Esophagus muscularis mucosa (tissue), 4 donors: ENCODE data around the gene IL10. TPM values are rescaled to one million over a fixed set of nuclear protein-coding genes. Genes with fewer than 3 reads are reported as not detected.

Experiments used
- DNase-seq: peaks from one replicate; pipeline ENCODE4 v3.0.0-alpha.2; 2017; ENCODE audit errors: extremely low spot score
- H3K27ac ChIP-seq, 4 donors: fragments of 200-600 bp; sonication (generic); replicated peaks in 1 of 4; 1 replicate in 3 of 4; 2 replicates in 1 of 4; pipeline ENCODE4 v1.5.1; 2016 to 2019; ENCODE audit warnings: mild to moderate bottlenecking in 1 of 4
- H3K27me3 ChIP-seq, 4 donors: fragments of 200-600 bp; sonication (generic); one replicate each; pipeline versions ENCODE4 v1.5.1 to v1.6.0; 2016 to 2019
- H3K36me3 ChIP-seq, 4 donors: fragments of 200-600 bp; sonication (generic); one replicate each; pipeline ENCODE4 v1.5.1; 2016 to 2019
- H3K4me1 ChIP-seq, 4 donors: fragments of 200-600 bp; sonication (generic); one replicate each; pipeline ENCODE4 v1.5.1; 2016 to 2019
- H3K4me3 ChIP-seq, 4 donors: fragments of 200-600 bp; sonication (generic); 1 replicate in 2 of 4; 2 replicates in 2 of 4; pipeline ENCODE4 v1.5.1; 2016 to 2019; ENCODE audit warnings: mild to moderate bottlenecking in 4 of 4, moderate library complexity in 1 of 4
- H3K9me3 ChIP-seq, 4 donors: fragments of 200-600 bp; sonication (generic); 1 replicate in 3 of 4; 2 replicates in 1 of 4; pipeline ENCODE4 v1.5.1; 2016 to 2019
- EP300 ChIP-seq: sonication (generic); formaldehyde crosslinking; IDR thresholded peaks from one replicate; pipeline ENCODE4 v1.6.1; 2017; ENCODE audit warnings: antibody characterized with exemption
- POLR2A ChIP-seq: fragments of 450-650 bp; IDR thresholded peaks from one replicate; pipeline ENCODE4 v1.6.1; 2017; ENCODE audit warnings: antibody characterized with exemption, moderate library complexity, mild to moderate bottlenecking, low read depth
- POLR2AphosphoS5 ChIP-seq, 2 donors: sonication (generic); formaldehyde crosslinking; IDR thresholded peaks; one replicate each; pipeline ENCODE4 v1.6.1; 2017; ENCODE audit warnings: antibody characterized with exemption in 2 of 2
- WGBS: methylation state at CpG from one replicate; pipeline ENCODE4 v1.1.5; 2018; 5-methylcytosine and 5-hydroxymethylcytosine counted together
- intact Hi-C: fragments of 100-400 bp; cut with DNase I; formaldehyde crosslinking; loops from one replicate; pipeline ENCODE4 v1.15.1; 2023
- total RNA-seq, 4 donors: library from RNA; depleted of rRNA; stranded (reverse); fragments of >200 nt; gene quantifications; one replicate each; pipeline versions ENCODE4 v1.1.0 to v1.2.1, GENCODE V29; 2016
- TF ChIP-seq, protein P1 (sequence below), 3 experiments: fragments of 200-600 bp in 2 of 3; fragments of 450-650 bp in 1 of 3; sonication (generic) in 2 of 3; IDR thresholded peaks; one replicate each; pipeline ENCODE4 v1.5.1; 2017 to 2019; ENCODE audit warnings: antibody characterized with exemption in 3 of 3, mild to moderate bottlenecking in 2 of 3, moderate library complexity in 1 of 3

IL10 gene
- total RNA-seq, 4 donors from 2014 or later = 0.83 to 5.1 (median 3.5) TPM

- Histone ChIP-seq H3K27ac (no peak overlapping the region), H3K9me3 (no peaks in the 10 kb centered on the region), H3K4me3 (no peak overlapping the region), H3K36me3 (no peaks in the 10 kb centered on the region), H3K4me1 (no peaks in the 10 kb centered on the region), H3K27me3 (peaks cover 0 to 9% (median 0%) of the 10 kb centered on the region in 4 donors)
- no peak for DNase-seq
- no peak for TF ChIP-seq POLR2A
- TF ChIP-seq, protein P1, sequence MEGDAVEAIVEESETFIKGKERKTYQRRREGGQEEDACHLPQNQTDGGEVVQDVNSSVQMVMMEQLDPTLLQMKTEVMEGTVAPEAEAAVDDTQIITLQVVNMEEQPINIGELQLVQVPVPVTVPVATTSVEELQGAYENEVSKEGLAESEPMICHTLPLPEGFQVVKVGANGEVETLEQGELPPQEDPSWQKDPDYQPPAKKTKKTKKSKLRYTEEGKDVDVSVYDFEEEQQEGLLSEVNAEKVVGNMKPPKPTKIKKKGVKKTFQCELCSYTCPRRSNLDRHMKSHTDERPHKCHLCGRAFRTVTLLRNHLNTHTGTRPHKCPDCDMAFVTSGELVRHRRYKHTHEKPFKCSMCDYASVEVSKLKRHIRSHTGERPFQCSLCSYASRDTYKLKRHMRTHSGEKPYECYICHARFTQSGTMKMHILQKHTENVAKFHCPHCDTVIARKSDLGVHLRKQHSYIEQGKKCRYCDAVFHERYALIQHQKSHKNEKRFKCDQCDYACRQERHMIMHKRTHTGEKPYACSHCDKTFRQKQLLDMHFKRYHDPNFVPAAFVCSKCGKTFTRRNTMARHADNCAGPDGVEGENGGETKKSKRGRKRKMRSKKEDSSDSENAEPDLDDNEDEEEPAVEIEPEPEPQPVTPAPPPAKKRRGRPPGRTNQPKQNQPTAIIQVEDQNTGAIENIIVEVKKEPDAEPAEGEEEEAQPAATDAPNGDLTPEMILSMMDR (IDR thresholded peaks at IDR 0.05) = peak in 1 of 3 experiments; percentile 27
- intact Hi-C loops = no loop called here
- 59% methylated on average over 8 of the region's 8 CpGs for WGBS
Observed at GRCh38 chr1:206797534-206798383, 25.5 kb upstream of the IL10 start.

GRCh38 chr1:206796981-206797402 is 24.7 kb upstream of the IL10 start:
- no peak for DNase-seq
- 71% methylated on average over 5 of the region's 8 CpGs for WGBS
- Histone ChIP-seq H3K4me1 (no peaks in the 10 kb centered on the region), H3K27me3 (peaks cover 0 to 12% (median 0%) of the 10 kb centered on the region in 4 donors), H3K36me3 (no peaks in the 10 kb centered on the region), H3K27ac (no peak overlapping the region), H3K9me3 (no peaks in the 10 kb centered on the region), H3K4me3 (no peak overlapping the region)
- no peak for TF ChIP-seq POLR2AphosphoS5 (IDR thresholded peaks at IDR 0.05)
- TF ChIP-seq EP300 = no peak
- TF ChIP-seq, protein P1 (IDR thresholded peaks at IDR 0.05) = no peak
- no peak for TF ChIP-seq POLR2A
- intact Hi-C loops = no loop called here

DNA sequence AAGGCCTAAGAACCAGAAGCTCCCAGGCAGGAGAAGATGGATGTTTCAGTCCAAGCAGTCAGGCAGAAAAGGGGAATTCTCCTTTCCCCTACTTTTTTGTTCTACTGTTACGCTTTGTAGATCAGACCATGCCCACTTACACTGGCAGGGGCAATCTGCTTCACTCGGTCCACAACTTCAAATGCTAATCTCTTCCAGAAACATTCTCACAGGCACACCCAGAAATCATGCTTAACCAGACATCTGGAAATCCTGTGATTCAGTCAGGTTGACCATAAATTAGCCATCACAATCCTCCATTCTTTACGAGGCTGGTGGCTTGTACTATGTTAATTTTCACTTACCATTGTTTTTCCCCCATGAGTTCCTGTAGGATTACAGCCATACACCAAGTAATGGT is 23.8 kb upstream of the IL10 start:
- WGBS = 91% methylated on average over 3 of the region's 3 CpGs
- intact Hi-C loops = no loop called here
- H3K27ac ChIP-seq = no peak overlapping the region
- no peaks in the 10 kb centered on the region for H3K9me3 ChIP-seq
- H3K36me3 ChIP-seq = no peaks in the 10 kb centered on the region
- DNase-seq = no peak
- TF ChIP-seq POLR2AphosphoS5 (IDR thresholded peaks at IDR 0.05) (no peak), EP300 (no peak), POLR2A (no peak)
- TF ChIP-seq, protein P1 (IDR thresholded peaks at IDR 0.05) = no peak
- no peaks in the 10 kb centered on the region for H3K4me1 ChIP-seq
- peaks cover 0 to 12% (median 0%) of the 10 kb centered on the region in 4 donors for H3K27me3 ChIP-seq
- no peak overlapping the region for H3K4me3 ChIP-seq

GRCh38 chr1:206794294-206794908 is 22.1 kb upstream of the IL10 start:
- TF ChIP-seq, protein P1 (IDR thresholded peaks at IDR 0.05) = no peak
- TF ChIP-seq POLR2AphosphoS5 (IDR thresholded peaks at IDR 0.05) (no peak), EP300 (no peak), POLR2A (no peak)
- no peaks in the 10 kb centered on the region for H3K4me1 ChIP-seq
- no peak overlapping the region for H3K4me3 ChIP-seq
- intact Hi-C loops = no loop called here
- no peak for DNase-seq
- peaks cover 0 to 12% (median 0%) of the 10 kb centered on the region in 4 donors for H3K27me3 ChIP-seq
- H3K27ac ChIP-seq = no peak overlapping the region
- 94% methylated on average over 11 of the region's 11 CpGs for WGBS
- no peaks in the 10 kb centered on the region for H3K9me3 ChIP-seq
- H3K36me3 ChIP-seq = no peaks in the 10 kb centered on the region
